Heart right ventricle (tissue), 16 donors: ENCODE measurements around the gene AGRP. TPM values are rescaled to one million over a fixed set of nuclear protein-coding genes. Genes with fewer than 3 reads are reported as not detected.

Source experiments
- ATAC-seq, 8 donors: fragments of 200-7000 bp; cut with Tn5 transposase; one replicate each; pipeline ENCODE4 v1.9.1; 2020; ENCODE audit warnings: mild to moderate bottlenecking in 8 of 8, moderate library complexity in 8 of 8, moderate number of reproducible peaks in 1 of 8
- DNase-seq, 2 donors: peaks; one replicate each; pipeline ENCODE4 v3.0.0-alpha.2; 2020
- H3K27ac ChIP-seq, 10 donors: fragments of 200-600 bp; sonication (generic) in 2 of 10; one replicate each; pipeline versions ENCODE4 v1.5.0 to v1.8.0; 2020 to 2022; ENCODE audit warnings: mild to moderate bottlenecking in 3 of 10
- H3K27me3 ChIP-seq, 7 donors: fragments of 200-600 bp; one replicate each; pipeline ENCODE4 v1.8.0; 2021 to 2022; ENCODE audit warnings: mild to moderate bottlenecking in 2 of 7
- H3K36me3 ChIP-seq, 9 donors: fragments of 200-600 bp; sonication (generic) in 1 of 9; one replicate each; pipeline versions ENCODE4 v1.5.0 to v1.8.0; 2020 to 2022; ENCODE audit warnings: mild to moderate bottlenecking in 2 of 9
- H3K4me1 ChIP-seq, 9 donors: fragments of 200-600 bp; sonication (generic) in 1 of 9; one replicate each; pipeline versions ENCODE4 v1.5.0 to v1.8.0; 2020 to 2022; ENCODE audit warnings: mild to moderate bottlenecking in 4 of 9
- H3K4me3 ChIP-seq, 10 donors: fragments of 200-600 bp; sonication (generic) in 2 of 10; one replicate each; pipeline versions ENCODE4 v1.5.0 to v1.8.0; 2020 to 2022; ENCODE audit warnings: mild to moderate bottlenecking in 7 of 10, moderate library complexity in 2 of 10
- H3K9me3 ChIP-seq, 11 donors: fragments of 200-600 bp in 10 of 11; sonication (generic) in 2 of 11; one replicate each; pipeline versions ENCODE4 v1.5.0 to v1.8.0; 2013 to 2022; ENCODE audit warnings: mild to moderate bottlenecking in 2 of 11, control low read depth in 1 of 11, moderate library complexity in 1 of 11
- WGBS, 2 donors: extraction: QIAGEN DNeasy Blood & Tissue Kit; methylation state at CpG; one replicate each; pipeline ENCODE4 v1.1.7; 2013; ENCODE audit warnings: inconsistent platforms in 1 of 2; 5-methylcytosine and 5-hydroxymethylcytosine counted together
- intact Hi-C, 10 donors: fragments of 100-400 bp; cut with DNase I; formaldehyde crosslinking; loops; one replicate each; pipeline versions ENCODE4 v1.11.1 to v1.14.2; 2022
- polyA plus RNA-seq, 2 donors: library from polyadenylated mRNA; stranded (reverse); fragments of 200-250 nt; gene quantifications; one replicate each; pipeline ENCODE4 v1.2.3, GENCODE V29; 2013
- total RNA-seq, 10 donors: library from RNA; stranded (reverse); fragmentation: NEBNext Ultra II Directional in 3 of 10; extraction: Animal tissue kit (Norgen Biotek cat#: 25700) in 3 of 10; gene quantifications; one replicate each; pipeline versions ENCODE4 v1.2.1 to v1.2.4, GENCODE V29; 2021 to 2023
- TF ChIP-seq, protein P1 (sequence below), 9 donors: fragments of 200-600 bp; sonication (generic) in 2 of 9; IDR thresholded peaks; one replicate each; pipeline versions ENCODE4 v1.5.0 to v1.8.0; 2021 to 2022; ENCODE audit warnings: antibody characterized with exemption in 9 of 9, mild to moderate bottlenecking in 5 of 9, moderate library complexity in 1 of 9
- donor health status: Arrhythmogenic right ventricular cardiomyopathy.
- donor health status: ischemic (EF 13 %, LVEDD 7.1; RV severe dilation, severe dysfunction).
- donor health status: healthy with polysubstance abuse.
- donor health status: DM: no; HTN: yes; CAD: no.
- donor health status: DM: no; HTN: no; CAD: no.
- donor health status: ischemic (EF 25% LVEDD 6.9; RV normal size, moderate dysfunction).
- donor health status: ischemic (EF 25% LVEDD 5.7; RV mildly dilated, moderate dysfunction).
- donor health status: healthy.
- donor health status: DM: yes; HTN: yes; CAD: no.
- donor health status: Ischemic cardiomyopathy.
- donor health status: ischemic (EF 35%, LVEDD 5.7; RV mildly dilated, moderate dysfunction).
- donor health status: nonischemic (EF 11% LVEDD 7.7; RV severe dilation, severe dysfunction).
- donor health status: DM: yes; HTN: yes; CAD: no.
- donor health status: PGD.
- donor health status: ischemic (EF 29% LVEDD 5.4; RV normal size, mild dysfunction).
- donor health status: nonischemic (EF 23%, LVEDD 6.1; RV moderate dilation, normal function).

AGRP gene
- total and polyA plus RNA-seq, 12 donors = 0.10 TPM; not detected in 11

DNA sequence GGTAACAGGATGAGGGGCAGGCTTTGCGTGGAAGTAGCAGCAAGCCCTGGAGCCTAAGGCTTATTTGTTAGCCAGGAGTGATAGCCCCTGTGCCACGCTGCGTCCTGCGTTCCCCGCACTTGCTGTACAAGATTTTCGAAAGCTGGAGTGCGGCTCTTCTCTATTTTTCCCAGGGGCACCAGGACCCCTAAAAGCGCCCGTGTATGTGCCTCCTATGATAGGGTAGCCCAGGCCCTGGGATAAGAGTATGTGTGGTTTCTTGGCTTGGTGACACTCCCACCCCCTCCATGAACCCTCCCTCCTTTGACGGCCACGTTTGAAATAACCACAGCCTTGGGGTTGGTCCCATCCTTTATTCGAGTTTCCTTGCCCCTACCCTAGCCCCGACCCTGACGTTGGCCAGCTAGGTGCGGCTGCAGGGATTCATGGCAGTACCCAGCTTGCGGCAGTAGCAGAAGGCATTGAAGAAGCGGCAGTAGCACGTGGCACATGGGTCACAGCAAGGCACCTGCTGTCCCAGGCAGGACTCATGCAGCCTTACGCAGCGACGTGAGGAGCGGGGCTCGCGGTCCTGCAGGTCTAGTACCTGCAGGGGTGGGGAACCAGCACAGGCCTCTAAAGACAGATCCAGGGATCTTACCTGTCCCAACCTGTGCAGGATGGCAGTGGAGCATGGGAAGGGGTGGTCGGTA lies 968 bp downstream of the AGRP start:
- peaks cover 4 to 65% (median 41%) of the 10 kb centered on the region in 9 donors for H3K4me1 ChIP-seq
- H3K4me3 ChIP-seq = peak overlapping the region; percentile 31 to 99 (median 90)
- TF ChIP-seq, protein P1, sequence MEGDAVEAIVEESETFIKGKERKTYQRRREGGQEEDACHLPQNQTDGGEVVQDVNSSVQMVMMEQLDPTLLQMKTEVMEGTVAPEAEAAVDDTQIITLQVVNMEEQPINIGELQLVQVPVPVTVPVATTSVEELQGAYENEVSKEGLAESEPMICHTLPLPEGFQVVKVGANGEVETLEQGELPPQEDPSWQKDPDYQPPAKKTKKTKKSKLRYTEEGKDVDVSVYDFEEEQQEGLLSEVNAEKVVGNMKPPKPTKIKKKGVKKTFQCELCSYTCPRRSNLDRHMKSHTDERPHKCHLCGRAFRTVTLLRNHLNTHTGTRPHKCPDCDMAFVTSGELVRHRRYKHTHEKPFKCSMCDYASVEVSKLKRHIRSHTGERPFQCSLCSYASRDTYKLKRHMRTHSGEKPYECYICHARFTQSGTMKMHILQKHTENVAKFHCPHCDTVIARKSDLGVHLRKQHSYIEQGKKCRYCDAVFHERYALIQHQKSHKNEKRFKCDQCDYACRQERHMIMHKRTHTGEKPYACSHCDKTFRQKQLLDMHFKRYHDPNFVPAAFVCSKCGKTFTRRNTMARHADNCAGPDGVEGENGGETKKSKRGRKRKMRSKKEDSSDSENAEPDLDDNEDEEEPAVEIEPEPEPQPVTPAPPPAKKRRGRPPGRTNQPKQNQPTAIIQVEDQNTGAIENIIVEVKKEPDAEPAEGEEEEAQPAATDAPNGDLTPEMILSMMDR (IDR thresholded peaks at IDR 0.05) = no peak
- no peaks in the 10 kb centered on the region for H3K9me3 ChIP-seq
- 78 to 80% methylated on average over 25 of the region's 25 CpGs for WGBS, 2 donors
- DNase-seq (no peak), ATAC-seq (no peak)
- H3K36me3 ChIP-seq = peaks cover 0 to 30% (median 11%) of the 10 kb centered on the region in 9 donors
- intact Hi-C loops = loop anchor here in 1 of 10 donors (5.0 kb wide), 1 partner anchor 40 kb away; no protein-coding TSS in a partner anchor
- H3K27me3 ChIP-seq = no peaks in the 10 kb centered on the region
- peak overlapping the region in 9 of 10 donors; percentile 71 to 96 (median 87) for H3K27ac ChIP-seq

DNA sequence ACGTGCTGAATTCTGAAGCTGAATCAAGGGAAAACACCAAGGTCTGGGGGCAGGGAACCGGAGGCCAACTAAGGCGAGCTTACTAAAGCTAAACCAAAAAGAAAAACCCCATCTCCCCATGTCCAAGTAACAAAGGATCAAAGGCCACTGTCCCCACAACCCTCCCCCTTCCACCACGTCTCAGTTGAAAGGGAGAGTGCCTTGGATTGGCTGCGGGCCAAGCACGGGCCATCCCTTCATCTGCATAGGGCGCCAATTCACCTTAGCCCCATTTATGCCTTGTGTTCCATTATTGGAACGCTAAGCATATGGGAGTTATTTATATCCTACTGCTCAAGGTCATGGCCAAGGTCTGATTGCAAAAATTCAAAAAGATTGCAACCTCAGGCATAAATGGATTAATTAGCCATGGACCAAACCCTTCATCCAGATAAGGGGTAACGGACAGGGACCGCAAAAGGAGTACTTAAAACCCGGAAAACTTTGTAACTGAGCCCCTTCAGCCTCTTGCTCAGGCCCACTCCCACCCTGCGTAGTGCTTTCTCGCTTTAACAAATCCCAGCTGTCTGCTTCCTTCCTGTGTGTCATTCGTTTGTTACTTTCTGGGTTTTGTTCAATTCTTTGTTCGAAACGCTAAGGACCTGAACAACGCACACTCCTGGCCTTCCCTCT lies 1.6 kb downstream of the AGRP start:
- WGBS, 2 donors = 13 to 18% methylated on average over 17 of the region's 17 CpGs
- peak; percentile 52 to 62 for DNase-seq
- peak; percentile 1 to 39 (median 27) for ATAC-seq
- H3K27ac ChIP-seq = peak overlapping the region in 9 of 10 donors; percentile 71 to 96 (median 87)
- peak overlapping the region; percentile 31 to 99 (median 90) for H3K4me3 ChIP-seq
- TF ChIP-seq, protein P1 (IDR thresholded peaks at IDR 0.05) = no peak
- H3K4me1 ChIP-seq = peaks cover 4 to 64% (median 41%) of the 10 kb centered on the region in 9 donors
- H3K27me3 ChIP-seq = no peaks in the 10 kb centered on the region
- H3K36me3 ChIP-seq = peaks cover 0 to 29% (median 11%) of the 10 kb centered on the region in 9 donors
- intact Hi-C loops = loop anchor here in 1 of 10 donors (5.0 kb wide), 1 partner anchor 41 kb away; no protein-coding TSS in a partner anchor
- H3K9me3 ChIP-seq = no peaks in the 10 kb centered on the region

- Histone ChIP-seq H3K4me3 (peak within 1 kb of the TSS; percentile 70 to 99 (median 90)), H3K4me1 (peaks cover 4 to 64% (median 48%) of the 10 kb centered on the region in 9 donors), H3K27me3 (no peaks in the 10 kb centered on the region), H3K9me3 (no peaks in the 10 kb centered on the region), H3K36me3 (peaks cover 0 to 23% (median 11%) of the 10 kb centered on the region in 9 donors), H3K27ac (peak within 1 kb of the TSS; percentile 16 to 96 (median 88))
- ATAC-seq (peak; percentile 96 to 98 (median 97)), DNase-seq (peak; percentile 98 to 99)
- TF ChIP-seq, protein P1 (IDR thresholded peaks at IDR 0.05) = peak; percentile 78 to 97 (median 87)
- WGBS, 2 donors = 0% methylated on average over 57 of the region's 57 CpGs
- intact Hi-C loops = loop anchor here in 1 of 10 donors (5.0 kb wide), 1 partner anchor 41 kb away; no protein-coding TSS in a partner anchor
These were observed 2.4 kb downstream of the AGRP start, which contains the start of gene ATP6V0D1 for GRCh38 chr16:67480833-67481560. TSS of gene ATP6V0D1 (minus strand) at chr16:67481157. CDS start at chr16:67481086, 71 bp downstream.
